HG03469 (cell line): ENCODE data around the gene TACC3.

ENCODE experiments used
- ATAC-seq: cut with Tn5 transposase; IDR thresholded peaks from one replicate; pipeline ENCODE4 v1.9.1; 2021; ENCODE audit warnings: mild to moderate bottlenecking, moderate library complexity, moderate number of reproducible peaks; ENCODE audit not compliant: unreplicated experiment

The TACC3 gene

GRCh38 chr4:1787411-1788077 lies 66.2 kb downstream of the TACC3 start:
- ATAC-seq = no peak

DNA sequence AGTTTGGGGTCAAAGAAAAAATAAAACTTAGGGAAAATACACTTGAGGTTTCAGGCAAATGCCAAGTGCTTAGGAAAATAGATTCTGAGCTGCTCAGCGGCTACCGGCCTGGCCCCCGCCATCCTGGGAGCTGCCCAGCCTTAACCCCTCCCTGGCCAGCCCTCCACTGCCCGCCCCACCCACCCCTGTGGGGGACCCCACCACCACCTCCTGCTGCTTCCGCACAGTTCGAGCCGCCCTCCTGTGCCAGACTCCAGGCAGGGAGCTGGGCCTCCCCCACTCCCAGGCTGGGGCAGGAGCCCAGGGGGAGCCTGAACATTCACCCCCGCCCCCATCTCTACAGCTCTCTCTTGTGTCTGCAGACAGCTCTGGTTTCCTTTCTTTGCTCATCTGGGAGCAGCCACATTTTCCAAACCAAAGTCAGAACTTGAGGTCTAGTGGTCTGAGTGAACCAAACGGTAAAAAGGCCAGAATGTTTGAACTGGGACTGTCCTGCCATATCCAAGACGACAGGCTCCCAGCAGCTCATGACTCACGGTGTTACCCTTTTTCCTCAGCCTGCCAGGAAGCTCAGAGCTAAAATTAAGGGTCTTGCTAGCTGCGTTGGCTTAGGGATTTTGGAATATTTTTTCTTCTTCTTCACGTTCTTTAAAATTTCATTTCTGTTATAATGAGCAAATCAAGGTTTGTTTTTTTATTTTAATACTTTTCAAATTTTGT lies 67.1 kb downstream of the TACC3 start:
- ATAC-seq = no peak

DNA sequence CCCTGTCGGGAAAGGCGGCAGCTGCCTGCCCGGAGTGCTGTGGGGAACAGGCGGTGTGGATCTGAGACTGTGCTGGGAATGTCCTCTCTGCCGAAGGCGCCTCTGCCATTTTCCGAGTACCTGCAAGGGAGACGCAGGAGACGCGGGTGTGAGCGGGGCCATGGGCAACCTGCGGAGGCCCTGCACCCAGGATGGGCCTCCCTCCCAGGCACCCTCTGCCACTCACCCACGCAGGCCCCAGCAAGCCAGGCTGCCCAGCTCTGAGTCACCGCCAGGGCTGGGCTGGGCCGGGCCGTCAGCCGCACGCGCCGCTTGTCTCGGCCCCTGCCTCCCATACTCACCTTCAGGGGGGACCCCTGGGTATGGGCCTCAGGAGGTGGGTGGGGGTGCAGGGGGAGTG lies 68.2 kb downstream of the TACC3 start:
- no peak for ATAC-seq

- ATAC-seq = no peak
These were observed 68.7 kb downstream of the TACC3 start for GRCh38 chr4:1790005-1790404.

DNA sequence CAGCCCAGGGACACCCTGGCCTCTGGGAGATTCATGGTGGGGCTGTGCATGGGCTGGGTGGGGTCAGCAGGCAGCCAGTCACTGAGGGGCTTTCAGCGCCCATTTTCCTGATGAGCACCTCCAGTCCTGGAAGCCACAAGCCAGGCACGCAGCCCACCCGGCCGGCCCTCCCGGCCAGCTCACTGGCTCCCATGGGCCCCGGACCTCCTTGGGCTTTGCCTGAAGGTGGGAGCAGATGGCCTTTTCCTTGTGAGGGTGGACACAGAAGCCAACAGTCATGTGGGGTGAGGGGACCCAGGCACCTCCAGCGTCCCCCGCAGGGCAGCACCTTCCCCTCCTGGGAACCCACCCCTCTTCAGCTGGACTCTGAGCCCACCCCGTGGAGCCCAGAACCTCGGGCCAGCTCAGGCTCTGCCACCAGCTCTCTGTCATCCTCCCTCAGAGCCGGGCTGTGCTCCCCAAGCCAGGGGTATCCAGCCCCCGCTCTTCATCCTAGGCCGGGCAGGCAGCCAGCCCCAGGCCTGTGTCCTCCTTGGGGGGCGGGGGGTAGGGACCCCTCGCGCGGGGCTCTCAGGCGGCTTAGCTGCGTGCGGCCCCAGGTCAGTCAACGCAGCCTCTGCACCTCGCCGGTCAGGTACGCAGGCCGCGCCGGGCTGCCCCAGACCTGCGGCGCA lies 71.0 kb downstream of the TACC3 start:
- no peak for ATAC-seq

- no peak for ATAC-seq
These were observed 71.6 kb downstream of the TACC3 start, which contains the start of gene FGFR3 for GRCh38 chr4:1792832-1793495. FGFR3 (plus strand) TSS chr4:1793293; CDS start chr4:1793935, 642 bp downstream.

DNA sequence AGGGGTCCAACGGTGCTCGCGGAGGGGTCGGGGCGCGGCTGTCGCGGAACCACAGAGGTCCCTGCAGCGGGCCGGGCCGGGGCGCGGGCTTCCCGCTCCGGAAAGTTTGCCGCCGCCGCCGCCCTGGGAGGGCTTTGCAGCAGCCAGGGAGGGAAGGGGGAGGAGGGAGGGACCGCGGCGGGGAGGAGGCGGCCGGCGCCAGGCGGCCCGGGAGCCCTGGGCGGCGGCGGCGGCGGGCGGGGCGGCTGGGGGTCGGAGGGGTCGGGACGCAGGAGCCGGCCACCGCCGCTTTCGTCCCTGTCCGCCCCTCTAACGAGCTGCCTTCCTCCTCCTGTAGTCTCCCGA lies 72.1 kb downstream of the TACC3 start:
- no peak for ATAC-seq

GRCh38 chr4:1793940-1794808 lies 72.9 kb downstream of the TACC3 start:
- ATAC-seq = no peak
